Stimulated activated CD4-positive, alpha-beta T cell treated with anti-CD3 and anti-CD28 coated beads, Interleukin-4, amount 100 ng/mL, for 48 hours (primary cell): ENCODE data around the gene CER1.
"Not testable (repeated sequence)": the region's sequence is repeated elsewhere in the genome, so short reads cannot be mapped to it uniquely, and the experiment has no call there.

ENCODE experiments used
- DNase-seq, 2 donors: peaks; one replicate each; pipeline ENCODE4 v3.0.0-alpha.2; 2020; ENCODE audit warnings: low read depth in 2 of 2

Gene CER1

DNA sequence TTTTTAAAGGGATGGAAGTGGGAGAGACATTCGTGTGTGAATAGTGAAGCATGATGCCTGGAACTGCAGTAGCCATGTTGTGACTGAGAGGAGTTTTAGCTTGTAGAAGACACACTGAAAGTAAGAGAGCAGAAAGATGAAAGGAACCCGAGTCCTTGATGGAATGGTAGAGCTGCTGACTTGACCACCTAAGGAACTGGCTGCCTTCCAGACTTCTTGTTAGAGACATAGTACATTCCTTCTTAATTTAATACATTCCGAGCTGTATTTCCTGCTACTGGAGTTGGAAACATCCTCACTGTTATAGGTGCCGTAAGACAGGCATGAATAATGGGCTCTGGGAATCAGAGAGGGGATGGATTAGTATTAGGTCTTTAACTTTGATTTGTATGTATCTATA is 7.4 kb downstream of the CER1 start:
- no peak for DNase-seq

DNA sequence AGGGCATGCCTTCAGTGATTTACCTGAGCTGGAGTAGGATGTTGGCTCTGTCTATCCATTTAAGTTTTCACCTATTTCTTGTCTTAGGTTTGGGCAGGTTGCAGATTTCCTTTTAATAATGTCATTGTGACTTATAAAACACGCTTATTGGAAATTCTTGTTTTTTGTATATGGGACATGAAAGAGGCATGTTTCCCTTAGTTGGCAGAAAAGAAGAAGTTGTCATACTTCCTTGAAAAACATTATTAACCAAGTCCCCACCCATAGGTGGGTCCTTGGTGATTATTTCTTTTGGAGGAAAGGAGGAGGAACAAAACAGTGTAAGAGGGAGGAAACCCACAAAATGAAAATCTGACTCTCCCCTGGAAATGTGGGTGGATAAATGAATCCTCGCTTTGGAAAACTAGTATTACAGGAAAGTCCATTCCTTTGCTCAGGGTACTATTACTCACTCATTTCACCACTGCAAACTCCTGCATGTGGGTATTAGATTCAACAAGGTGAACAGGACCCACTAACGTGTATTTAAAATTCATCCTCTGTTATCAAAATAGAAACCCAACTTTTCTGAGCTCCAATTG is 9.3 kb downstream of the CER1 start:
- DNase-seq, result no peak

DNA sequence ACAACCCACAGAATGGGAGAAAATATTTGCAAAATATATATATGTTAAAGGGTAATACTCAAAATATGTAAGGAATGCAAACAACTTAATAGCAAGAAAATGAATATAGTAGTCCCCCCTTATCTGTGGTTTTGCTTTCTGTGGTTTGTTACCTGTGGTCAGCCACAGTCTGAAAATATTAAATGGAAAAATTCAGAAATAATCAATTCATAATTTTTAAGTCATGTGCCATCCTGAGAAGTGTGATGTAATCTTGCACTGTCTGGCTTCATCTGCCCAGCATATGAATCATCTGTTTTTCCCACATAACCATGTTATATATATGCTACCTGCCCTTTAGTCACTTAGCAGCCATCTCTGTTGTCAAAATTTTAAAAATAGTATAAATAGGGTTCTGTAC is 11.7 kb downstream of the CER1 start:
- no peak for DNase-seq

DNA sequence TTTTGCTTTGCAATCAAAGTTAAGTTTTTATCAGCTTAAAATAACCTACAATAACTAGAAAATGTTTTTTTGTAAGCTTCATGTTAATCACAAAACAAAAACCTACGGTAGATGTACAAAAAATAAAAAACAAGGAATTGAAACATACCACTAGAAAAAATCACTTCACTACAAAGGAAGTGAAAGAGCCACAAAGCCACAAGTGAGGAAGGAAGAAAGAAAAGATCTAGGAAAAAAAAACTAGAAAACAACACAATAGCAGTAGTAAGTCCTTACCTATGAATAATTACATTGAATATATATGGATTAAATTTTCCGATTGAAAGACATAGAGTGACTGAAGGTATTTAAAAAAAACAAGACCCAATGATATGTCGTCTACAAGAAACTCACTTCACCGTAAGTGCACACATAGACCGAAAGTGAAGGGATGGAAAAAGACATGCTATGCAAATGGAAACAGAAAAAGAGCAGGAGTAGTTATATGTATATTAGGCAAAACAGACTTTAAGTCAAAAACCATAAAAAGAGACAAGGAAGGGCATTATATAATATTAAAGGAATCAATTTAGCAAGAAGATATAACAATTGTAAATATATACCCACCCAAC is 15.9 kb downstream of the CER1 start:
- DNase-seq, result no peak

DNA sequence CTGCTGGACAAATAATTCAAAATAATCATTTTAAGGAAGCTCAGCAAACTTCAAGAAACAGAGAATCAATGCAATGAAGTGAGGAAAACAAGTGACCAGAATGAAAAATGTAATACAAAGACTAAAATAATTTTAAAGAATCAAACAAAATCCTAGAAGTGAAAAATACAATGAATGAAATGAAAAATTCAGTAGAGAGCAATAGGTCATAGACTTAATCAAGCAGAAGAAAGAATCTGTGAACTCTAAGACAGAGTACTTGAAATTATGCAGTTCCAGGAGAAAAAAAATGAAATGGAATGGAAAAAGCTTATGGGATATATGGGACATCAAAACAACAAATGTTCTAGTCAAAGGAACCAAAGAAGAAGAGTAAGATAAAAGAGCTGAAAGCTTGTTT is 17.5 kb downstream of the CER1 start:
- DNase-seq, result no peak

DNA sequence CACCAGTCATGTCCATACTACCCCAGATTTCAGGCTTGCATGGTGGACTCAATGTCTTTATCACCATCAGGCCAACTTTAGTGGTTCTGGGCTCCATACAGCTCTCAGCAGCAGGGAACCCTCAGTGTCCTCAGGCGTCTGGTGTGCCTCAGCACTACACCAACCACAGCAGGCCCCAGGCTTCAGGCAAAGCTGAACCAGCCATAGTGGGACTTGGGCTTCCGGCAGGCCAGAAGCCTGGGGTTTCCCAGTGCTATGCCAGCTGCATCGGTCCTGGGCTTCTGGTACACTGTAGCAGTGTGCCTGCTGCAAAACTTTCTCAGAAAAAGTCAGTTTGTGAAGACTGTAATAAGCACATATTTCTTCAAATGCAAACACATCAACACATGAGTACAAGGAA is 18.3 kb downstream of the CER1 start:
- no peak for DNase-seq

DNA sequence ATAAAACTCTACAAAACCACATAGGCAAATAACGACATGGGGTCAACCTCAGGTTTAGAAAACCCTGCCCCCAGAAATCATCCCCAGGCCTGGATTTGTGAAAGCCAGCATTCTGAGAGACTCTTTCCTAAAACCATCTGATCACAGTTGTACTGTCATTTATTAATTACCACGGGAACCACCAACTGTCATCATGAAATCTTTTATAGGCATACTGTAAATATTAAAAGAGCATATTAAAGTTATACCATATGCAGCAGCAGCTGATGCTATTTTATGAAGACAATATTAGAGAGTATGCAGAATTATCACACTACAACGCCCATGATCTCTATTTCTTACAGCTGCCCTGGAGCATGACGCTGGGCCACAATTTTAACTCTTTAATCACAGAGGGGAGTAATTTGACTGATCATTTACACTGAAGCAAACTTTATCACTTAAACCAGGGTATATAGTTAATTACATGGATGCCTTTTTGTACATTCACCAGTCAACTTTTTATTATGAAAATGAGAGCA is 20.3 kb downstream of the CER1 start:
- DNase-seq, result no peak

DNA sequence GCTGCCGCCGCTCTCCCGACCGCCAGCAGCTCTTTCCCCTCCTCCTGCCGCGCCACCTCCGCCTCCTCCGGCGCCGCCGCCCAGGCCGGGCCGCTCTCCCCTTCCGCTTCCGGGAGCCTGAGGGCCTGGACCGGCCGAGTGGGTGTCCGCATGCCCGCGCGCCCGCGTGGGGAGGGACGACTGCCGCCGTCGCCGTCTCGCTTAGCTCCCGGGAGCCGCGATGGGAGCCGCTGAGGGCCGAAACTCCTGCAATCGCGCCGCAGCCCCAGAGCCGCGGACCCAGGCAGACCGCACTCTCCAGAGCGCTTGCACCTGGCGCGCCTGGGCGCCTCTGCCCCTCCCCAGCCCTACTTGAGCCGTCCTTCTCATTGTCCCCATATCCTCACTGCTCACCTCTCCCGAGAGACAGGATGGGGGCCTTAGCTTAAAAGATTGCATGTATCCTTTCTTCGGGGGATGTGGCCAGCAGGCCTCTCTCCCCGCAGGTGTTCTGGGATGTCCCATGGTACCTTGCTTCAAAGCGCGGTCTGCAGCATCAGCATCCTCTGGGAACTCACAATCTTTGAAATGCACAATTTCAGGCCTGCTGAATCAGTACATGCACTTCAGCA is 29.2 kb downstream of the CER1 start, which contains the start of gene ZDHHC21:
Gene ZDHHC21 (minus strand): TSS at position 182 of the 611 bp plus-strand sequence. CDS start 19,092 bp downstream, outside the sequence.
- peak; percentile 39 to 46 for DNase-seq

DNA sequence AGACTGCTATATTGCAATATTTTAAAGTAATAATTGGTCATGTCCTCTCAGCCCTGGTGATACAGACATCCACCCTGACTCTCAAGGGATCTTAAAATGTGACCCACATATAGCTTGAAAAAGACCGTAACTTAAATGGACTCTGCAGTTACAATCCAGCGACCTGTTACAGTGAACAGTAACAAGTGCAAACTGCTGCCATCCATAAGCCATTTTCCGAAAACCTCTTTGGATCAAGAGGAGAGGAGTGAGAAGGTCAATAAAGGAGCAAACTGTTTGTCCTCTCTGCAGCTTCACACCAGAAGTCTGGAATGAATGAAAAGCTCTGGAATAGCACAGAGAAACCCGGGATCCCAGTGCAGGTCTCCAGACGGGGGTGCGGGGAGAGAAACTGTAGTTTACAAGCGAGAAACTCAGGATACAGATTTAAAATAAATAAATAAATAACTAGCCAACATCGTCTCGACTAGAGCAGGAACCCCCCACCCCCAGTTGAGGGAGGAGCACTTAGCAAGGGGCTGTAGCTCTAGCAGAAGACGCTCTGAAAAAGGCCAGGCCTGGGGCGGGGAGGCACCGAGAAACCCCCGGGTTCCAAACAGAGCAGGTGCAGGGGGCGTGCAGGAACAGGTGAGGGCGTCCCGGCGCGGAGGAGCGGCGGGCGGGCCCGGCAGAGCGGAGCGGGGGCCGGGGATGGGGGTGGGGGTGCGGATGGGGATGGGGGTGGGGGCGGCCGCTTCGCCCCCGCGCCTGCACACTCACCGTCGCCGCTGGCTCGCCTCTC is 29.9 kb downstream of the CER1 start:
- DNase-seq, result peak; percentile 2 to 8

DNA sequence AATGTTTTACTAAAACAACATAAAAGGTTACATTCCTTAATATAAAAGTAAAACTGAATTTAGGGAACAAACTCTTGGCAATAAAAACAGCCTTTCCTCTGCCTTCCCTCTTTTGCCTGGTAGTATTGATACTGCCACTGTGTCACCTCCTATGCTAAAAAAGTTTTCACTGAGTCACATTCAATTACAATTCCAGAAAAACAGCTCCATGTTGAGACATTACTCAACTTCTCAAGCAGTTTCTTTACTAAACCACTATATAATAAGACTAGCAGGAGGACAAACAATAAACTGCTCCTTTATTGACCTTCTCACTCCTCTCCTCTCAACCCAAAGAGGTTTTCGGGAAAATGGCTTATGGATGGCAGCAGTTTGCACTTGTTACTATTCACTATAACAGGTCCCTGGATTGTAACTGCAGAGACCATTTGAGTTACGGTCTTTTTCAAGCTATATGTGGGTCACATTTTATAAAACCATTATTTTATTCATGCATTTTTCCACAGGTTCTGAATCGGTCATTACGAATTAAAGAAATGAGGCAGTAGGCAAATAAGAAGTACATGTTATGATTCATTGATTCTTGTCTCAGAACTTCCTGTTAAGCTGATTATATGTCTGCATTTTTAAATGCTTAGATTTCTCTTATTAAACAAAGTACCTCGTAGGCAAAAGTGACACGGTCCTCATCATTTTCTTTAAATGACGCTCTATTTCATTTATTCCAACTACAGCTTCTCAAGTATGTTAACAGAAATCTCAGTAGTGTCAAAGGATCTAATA is 31.4 kb downstream of the CER1 start:
- DNase-seq, result no peak

DNA sequence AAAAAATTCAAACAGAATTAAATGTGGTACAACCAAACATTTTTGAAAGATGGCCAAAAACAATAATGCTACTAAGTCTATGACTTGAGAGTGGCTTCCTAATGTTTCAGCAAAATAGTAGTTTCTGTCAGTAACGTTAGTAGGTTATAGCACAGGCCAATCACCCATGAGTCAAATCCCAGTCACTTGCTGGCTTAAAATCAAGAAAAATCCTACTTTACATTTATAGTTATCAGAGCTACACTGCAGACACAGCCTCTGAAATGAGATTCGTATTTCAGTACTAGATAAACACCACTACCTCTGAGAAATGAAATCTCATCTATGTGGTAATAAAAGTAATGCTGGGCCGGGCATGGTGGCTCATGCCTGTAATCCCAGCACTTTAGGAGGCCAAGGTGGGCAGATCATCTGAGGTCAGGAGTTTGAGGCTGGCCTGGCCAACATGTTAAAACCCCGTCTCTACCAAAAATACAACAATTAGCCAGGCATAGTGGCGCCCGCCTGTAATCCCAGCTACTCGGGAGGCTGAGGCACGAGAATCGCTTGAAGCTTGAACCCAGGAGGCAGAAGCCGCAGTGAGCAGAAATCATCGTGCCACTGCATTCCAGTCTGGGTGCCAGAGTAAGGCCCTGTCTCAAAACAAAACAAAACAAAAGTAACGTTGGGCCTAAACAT is 35.4 kb downstream of the CER1 start:
- no peak for DNase-seq

DNA sequence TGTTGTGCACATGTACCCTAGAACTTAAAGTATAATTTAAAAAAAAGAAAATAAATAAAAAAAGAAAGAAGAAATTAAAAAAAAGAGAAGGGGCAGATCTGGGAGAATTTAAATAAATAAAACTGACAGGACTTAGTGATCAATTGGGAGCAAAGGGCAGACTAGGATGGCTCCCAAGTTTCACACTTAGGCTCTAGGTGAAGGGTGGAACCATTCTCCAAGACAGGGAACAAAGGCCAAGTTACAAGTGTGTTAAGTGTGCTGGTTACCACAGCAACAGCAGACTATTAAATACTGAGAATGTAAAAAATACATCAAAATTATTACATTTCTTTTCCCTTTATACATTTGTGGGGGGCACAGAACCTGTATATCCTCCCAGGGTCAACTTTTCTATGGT is 36.4 kb downstream of the CER1 start:
- DNase-seq, result no peak

DNA sequence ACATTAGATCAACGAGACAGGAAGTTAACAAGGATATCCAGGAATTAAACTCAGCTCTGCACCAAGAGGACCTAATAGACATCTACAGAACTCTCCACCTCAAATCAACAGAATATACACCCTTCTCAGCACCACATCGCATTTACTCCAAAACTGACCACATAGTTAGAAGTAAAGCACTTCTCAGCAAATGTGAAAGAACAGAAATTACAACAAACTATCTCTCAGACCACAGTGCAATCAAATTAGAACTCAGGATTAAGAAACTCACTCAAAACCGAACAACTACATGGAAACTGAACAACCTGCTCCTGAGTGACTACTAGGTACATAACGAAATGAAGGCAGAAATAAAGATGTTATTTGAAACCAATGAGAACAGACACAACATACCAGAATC is 39.9 kb downstream of the CER1 start:
- not testable (repeated sequence) for DNase-seq

DNA sequence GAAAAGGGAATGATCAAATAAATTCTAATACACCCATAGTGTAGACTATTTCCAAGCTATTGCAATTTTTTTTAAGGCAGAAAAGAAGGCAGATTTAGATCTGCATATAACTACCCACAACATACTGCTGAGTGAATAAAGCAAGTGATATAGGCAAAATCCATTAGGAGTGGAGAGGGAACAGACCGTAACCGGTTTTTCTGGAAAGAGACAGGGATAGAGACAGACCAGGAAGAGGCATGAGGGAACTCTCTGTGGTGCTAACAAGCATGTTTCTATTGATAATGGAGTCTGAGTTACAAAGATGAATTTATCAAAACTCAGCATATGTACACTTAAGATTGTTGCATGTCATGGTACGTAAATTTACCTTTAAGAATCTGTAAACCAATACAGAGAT is 43.8 kb downstream of the CER1 start:
- DNase-seq, result no peak

DNA sequence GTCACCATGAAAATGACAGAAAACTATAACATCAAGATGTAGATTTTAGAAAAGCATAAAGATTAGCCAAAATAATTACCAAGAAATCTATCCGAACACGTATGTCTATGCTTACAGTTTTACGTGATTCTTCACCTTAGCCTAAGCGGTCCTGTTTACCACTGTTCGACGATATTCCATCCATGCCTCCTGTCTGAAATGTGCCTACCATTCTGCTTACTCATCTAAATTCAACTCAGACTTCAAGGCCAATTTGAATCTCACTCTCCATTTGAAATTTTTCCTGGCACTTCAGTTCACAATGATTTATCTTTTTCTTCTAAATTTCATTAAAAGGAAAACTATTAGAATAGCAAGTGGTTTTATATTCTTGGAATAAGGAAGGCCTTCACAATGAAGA is 44.7 kb downstream of the CER1 start:
- DNase-seq, result no peak

DNA sequence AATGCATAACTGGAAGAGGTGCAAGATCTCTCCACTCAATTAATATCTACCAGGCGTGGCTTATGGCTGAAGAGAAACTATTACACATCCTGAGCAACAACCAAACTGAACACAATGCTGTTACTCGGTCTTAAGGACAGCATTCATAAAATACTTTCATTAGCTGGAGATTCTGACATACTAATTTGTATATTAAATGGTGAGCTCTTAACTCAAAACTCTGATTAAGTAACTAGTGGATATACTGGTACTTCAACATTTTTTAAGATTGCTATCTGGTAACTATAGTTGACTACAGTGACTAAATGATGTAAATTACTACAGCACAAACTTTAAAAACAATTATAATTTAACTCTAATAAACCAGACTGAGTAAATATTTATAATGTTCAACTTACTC is 45.1 kb downstream of the CER1 start:
- no peak for DNase-seq

DNA sequence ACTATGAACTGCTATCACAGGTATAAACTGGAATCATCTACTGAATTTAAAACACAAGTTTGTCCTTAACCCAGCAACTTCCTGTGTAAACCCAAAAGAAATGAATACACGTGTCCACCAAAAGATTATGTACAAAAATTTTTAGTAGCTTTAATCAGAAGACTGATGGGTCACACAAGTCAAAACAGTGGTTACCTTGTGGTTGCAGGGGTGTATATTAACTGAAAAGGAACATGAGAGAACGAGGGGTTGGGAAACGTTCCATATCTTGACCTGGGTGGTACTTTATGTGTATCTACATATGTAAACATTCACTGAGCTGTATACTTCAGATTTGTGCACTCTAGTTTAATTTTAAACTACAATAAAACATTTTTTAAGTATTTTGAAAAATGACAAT is 47.9 kb downstream of the CER1 start:
- DNase-seq, result no peak

DNA sequence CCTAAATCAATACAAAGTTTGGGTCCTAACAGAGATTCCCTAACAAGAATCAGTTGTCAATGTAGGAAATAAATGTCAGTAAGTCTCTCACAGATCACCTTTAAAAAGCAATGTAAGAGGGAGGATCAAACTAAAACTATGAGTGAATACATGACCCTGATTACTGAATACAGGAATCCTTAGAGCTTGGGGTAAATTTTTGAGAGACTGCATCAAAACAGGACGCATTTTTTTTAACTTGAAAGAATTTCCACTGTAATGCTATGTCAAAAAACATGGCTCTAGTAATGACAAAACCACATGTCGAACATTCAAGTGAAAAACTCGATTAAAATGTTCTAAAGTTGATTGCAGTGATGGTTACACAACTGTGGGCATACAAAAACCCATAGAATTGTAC is 51.2 kb downstream of the CER1 start:
- DNase-seq, result no peak

DNA sequence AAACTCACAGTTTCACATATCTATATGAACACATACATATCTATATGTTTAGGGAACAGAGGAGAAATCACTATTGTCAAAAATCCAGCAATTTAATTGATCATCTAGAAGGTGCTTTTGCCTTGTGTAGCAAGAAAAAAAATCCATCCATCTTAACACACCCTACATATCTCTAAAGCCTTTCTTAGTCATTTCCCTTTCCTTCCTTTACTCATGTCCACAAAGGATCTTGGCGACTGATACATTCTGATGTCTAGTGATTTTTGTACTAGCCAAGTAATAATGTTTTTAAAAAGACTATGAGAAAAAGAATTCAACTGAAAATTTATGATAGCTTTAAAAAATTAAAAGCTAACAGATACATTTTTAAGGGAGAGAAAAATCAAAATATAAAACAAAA is 51.8 kb downstream of the CER1 start:
- no peak for DNase-seq
